Natural killer cell (primary cell): Measurements from ENCODE around the gene METRNL. TPM values are rescaled to one million over a fixed set of nuclear protein-coding genes. Genes with fewer than 3 reads are reported as not detected.

Experiments
- ATAC-seq, 3 donors: fragments of 150-1000 bp in 2 of 3; fragments of 200-7000 bp in 1 of 3; cut with Tn5 transposase; 1 replicate in 1 of 3; 2 replicates in 2 of 3; pipeline ENCODE4 v1.10.0; 2021; ENCODE audit warnings: mild to moderate bottlenecking in 2 of 3, moderate library complexity in 2 of 3
- DNase-seq, 2 donors: peaks; one replicate each; pipeline versions ENCODE4 v3.0.0 to v3.0.0-alpha.2; 2013 to 2021; ENCODE audit warnings: mixed read lengths in 1 of 2
- H3K27ac ChIP-seq: one replicate; pipeline ENCODE4 v1.5.1; 2013; ENCODE audit warnings: mild to moderate bottlenecking, low read length
- H3K27me3 ChIP-seq: one replicate; pipeline ENCODE4 v1.6.1; 2013; ENCODE audit warnings: low read length; ENCODE audit not compliant: control insufficient read depth, insufficient read depth
- H3K36me3 ChIP-seq: one replicate; pipeline ENCODE4 v1.6.1; 2013; ENCODE audit warnings: low read length; ENCODE audit not compliant: control insufficient read depth, insufficient read depth
- H3K4me1 ChIP-seq: one replicate; pipeline ENCODE4 v1.6.1; 2013; ENCODE audit warnings: low read length; ENCODE audit not compliant: control insufficient read depth, insufficient read depth
- H3K4me3 ChIP-seq: one replicate; pipeline ENCODE4 v1.5.1; 2013; ENCODE audit warnings: low read length
- H3K9me3 ChIP-seq: one replicate; pipeline ENCODE4 v1.6.1; 2013; ENCODE audit warnings: low read length; ENCODE audit not compliant: control insufficient read depth, insufficient read depth
- H3K27ac Mint-ChIP-seq, 2 donors: one replicate each; pipeline ENCODE4 v1.8.0; 2022; ENCODE audit warnings: mild to moderate bottlenecking in 2 of 2, mixed read lengths in 2 of 2, moderate library complexity in 1 of 2
- H3K27me3 Mint-ChIP-seq, 2 donors: one replicate each; pipeline ENCODE4 v1.8.0; 2022; ENCODE audit warnings: low read depth in 2 of 2, mixed read lengths in 2 of 2
- H3K36me3 Mint-ChIP-seq: one replicate; pipeline ENCODE4 v1.8.0; 2022; ENCODE audit warnings: mixed read lengths
- H3K4me1 Mint-ChIP-seq, 2 donors: one replicate each; pipeline ENCODE4 v1.8.0; 2022; ENCODE audit warnings: mixed read lengths in 2 of 2
- H3K4me3 Mint-ChIP-seq: one replicate; pipeline ENCODE4 v1.8.0; 2022; ENCODE audit warnings: mild to moderate bottlenecking, moderate library complexity, mixed read lengths
- H3K9me3 Mint-ChIP-seq, 2 donors: one replicate each; pipeline ENCODE4 v1.8.0; 2022; ENCODE audit warnings: mixed read lengths in 2 of 2
- CTCF ChIP-seq: fragments of 200-600 bp; IDR thresholded peaks from one replicate; pipeline ENCODE4 v1.8.0; 2022; ENCODE audit warnings: antibody characterized with exemption
- WGBS: methylation state at CpG from one replicate; pipeline ENCODE4 v1.1.7; 2013; ENCODE audit warnings: missing lambda C conversion rate; ENCODE audit not compliant: insufficient coverage; 5-methylcytosine and 5-hydroxymethylcytosine counted together
- intact Hi-C: fragments of 100-400 bp; cut with micrococcal nuclease; formaldehyde crosslinking; loops from one replicate; pipeline ENCODE4 v1.14.2; 2022
- total RNA-seq, 4 donors: library from RNA; stranded (reverse); fragments of 120-200 nt in 1 of 4; gene quantifications; one replicate each; pipeline versions ENCODE4 v1.2.3 to v1.2.4, GENCODE V29; 2013 to 2022

Gene METRNL
- total RNA-seq, 3 donors from 2014 or later (not counting 1 experiment from before 2014, with no cell fraction given) = 227 to 390 (median 325) TPM

DNA sequence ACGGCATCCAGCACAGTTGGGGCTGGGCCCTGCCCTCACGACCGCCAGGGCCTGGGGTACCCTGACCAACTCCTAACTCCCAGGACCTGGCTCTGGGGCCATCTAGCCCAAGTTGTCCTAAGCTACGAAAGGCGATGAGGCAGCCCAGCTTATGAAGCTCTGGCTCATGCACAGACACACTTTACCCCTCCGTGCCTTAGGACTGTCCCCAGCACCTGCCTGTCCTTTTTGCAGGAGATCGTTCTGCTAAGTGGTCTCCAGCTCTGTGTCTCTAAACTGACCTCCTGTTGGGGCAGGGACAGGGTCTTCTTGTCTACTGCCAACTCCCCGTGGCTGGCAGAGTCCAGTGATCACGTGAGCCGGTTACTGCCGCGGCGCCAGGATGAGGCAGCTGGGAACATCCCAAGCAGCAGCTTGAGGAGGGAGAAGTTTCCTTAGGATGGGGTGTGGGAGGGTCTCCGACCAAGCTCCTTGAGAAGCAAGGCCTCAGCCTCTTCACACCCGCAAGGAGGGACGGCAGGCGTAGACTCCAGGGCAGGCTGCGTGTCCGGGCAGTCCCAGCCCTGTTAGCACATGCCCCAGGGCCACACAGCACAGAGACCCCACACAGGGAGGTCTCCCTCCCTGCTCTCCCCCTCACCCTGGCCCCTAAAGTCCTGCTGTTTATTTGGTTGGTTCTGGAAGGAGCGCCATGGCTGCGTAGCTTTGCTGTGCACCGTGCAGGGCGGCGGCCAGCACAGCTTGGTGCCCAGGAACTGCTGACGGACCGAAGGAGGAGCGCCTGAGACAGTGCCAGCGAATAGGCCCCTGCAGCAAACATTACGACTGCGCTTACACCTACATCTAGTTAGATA, 16.4 kb upstream of the METRNL start:
- Histone ChIP-seq H3K27ac (no peak overlapping the region), H3K4me3 (no peak overlapping the region), H3K27me3 (no peaks in the 10 kb centered on the region), H3K36me3 (no peaks in the 10 kb centered on the region), H3K4me1 (no peaks in the 10 kb centered on the region), H3K9me3 (no peaks in the 10 kb centered on the region)
- Mint-ChIP-seq H3K4me1 (peaks cover 0 to 4% of the 10 kb centered on the region in 2 donors), H3K27me3 (no peaks in the 10 kb centered on the region), H3K9me3 (no peaks in the 10 kb centered on the region), H3K27ac (no peak overlapping the region), H3K36me3 (no peaks in the 10 kb centered on the region), H3K4me3 (no peak overlapping the region)
- TF ChIP-seq CTCF = no peak
- ATAC-seq (no peak), DNase-seq (peak in 1 of 2 donors; percentile 10)
- intact Hi-C loops = no loop called here
- 87% methylated on average over 30 of the region's 30 CpGs for WGBS

DNA sequence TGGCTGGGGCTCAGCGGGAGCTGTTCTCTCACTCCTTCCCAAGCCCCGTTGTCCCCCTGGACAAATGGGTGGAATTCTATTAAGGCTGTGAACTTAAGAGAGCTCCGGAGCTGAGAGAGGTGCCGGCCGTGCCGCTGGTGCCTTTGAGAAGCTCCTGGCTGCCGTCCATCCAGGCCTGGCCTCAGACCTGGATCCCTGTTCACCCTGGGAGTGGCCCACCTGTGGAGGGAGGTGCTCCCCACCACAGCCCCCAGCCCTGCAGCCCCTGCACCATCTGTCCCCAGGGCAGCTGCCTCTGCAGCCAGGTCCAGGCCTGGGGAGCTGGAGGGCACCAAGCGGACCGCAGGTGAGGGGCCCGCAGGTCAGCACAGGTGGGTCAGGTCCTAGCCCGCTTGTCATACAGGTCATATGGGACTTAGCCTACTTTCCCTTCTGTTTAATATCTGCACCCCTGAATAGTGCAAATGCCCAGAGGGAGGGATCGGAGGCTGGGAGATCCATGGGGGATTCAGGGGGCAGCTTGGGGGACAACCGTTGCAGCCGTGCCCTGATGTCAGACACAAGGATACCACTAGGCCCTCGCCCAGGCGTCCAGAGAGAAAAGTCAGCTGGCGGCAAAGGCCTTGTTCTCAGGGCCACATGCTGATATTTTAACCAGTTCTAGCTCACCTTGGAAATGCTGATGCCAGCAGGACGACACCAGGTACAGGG, 15.2 kb upstream of the METRNL start:
- H3K36me3 Mint-ChIP-seq = no peaks in the 10 kb centered on the region
- H3K9me3 Mint-ChIP-seq = no peaks in the 10 kb centered on the region
- no peak for ATAC-seq
- no peak overlapping the region for H3K4me3 Mint-ChIP-seq
- TF ChIP-seq CTCF = no peak
- no peak overlapping the region for H3K27ac Mint-ChIP-seq
- Histone ChIP-seq H3K4me3 (no peak overlapping the region), H3K4me1 (peaks cover 6% of the 10 kb centered on the region), H3K27me3 (no peaks in the 10 kb centered on the region), H3K27ac (no peak overlapping the region), H3K9me3 (no peaks in the 10 kb centered on the region), H3K36me3 (no peaks in the 10 kb centered on the region)
- peak in 1 of 2 donors; percentile 14 for DNase-seq
- 97% methylated on average over 18 of the region's 18 CpGs for WGBS
- peaks cover 0 to 9% of the 10 kb centered on the region in 2 donors for H3K4me1 Mint-ChIP-seq
- intact Hi-C loops = no loop called here
- H3K27me3 Mint-ChIP-seq = no peaks in the 10 kb centered on the region

GRCh38 chr17:83064732-83065659, 14.4 kb upstream of the METRNL start:
- Histone ChIP-seq H3K9me3 (no peaks in the 10 kb centered on the region), H3K4me3 (no peak overlapping the region), H3K27ac (no peak overlapping the region), H3K4me1 (peaks cover 14% of the 10 kb centered on the region), H3K27me3 (no peaks in the 10 kb centered on the region), H3K36me3 (no peaks in the 10 kb centered on the region)
- peak in 1 of 2 donors; percentile 11 for DNase-seq
- Mint-ChIP-seq H3K4me3 (no peak overlapping the region), H3K27ac (no peak overlapping the region), H3K36me3 (no peaks in the 10 kb centered on the region), H3K4me1 (peaks cover 4 to 16% of the 10 kb centered on the region in 2 donors), H3K9me3 (no peaks in the 10 kb centered on the region), H3K27me3 (peaks cover 0 to 2% of the 10 kb centered on the region in 2 donors)
- no peak for ATAC-seq
- 92% methylated on average over 37 of the region's 37 CpGs for WGBS
- intact Hi-C loops = no loop called here
- no peak for TF ChIP-seq CTCF
